IMR-90 (cell line): ENCODE measurements around the gene ANGPT4. TPM values are rescaled to one million over a fixed set of nuclear protein-coding genes. Genes with fewer than 3 reads are reported as not detected.

Experiments used
- ATAC-seq: fragments of 200-7000 bp; cut with Tn5 transposase; 2 replicates; pipeline ENCODE4 v1.9.1; 2020; ENCODE audit warnings: low read depth, mild to moderate bottlenecking, moderate library complexity
- BruUV-seq: library from RNA; stranded (reverse); fragments of 400-500 nt; replicated peaks from 2 replicates; lab custom pipeline; 2021; lab: Mats Ljungman, UMichigan
- CTCF ChIA-PET: fragments of 300-600 bp; formaldehyde crosslinking; extraction: SDS; loops from one replicate; lab custom pipeline; 2021; ENCODE audit warnings: antibody characterized with exemption; lab: Yijun Ruan, JAX
- POLR2A ChIA-PET: fragments of 300-600 bp; sonication (Branson Sonifier 250); formaldehyde crosslinking; loops from one replicate; lab custom pipeline; 2022; ENCODE audit warnings: antibody characterized with exemption; ENCODE audit not compliant: unreplicated experiment; lab: Charles Lee
- DNase-seq: peaks from one replicate; pipeline ENCODE4 v3.0.0; 2013
- H2AFZ ChIP-seq: replicated peaks from 2 replicates; pipeline ENCODE3; 2013; ENCODE audit warnings: low read length, mild to moderate bottlenecking; ENCODE audit not compliant: poor library complexity
- H2AK5ac ChIP-seq: 2 replicates; pipeline ENCODE4 v1.6.1; 2013; ENCODE audit warnings: low read depth, low read length, inconsistent platforms
- H2AK9ac ChIP-seq: replicated peaks from 2 replicates; pipeline ENCODE3; 2013; ENCODE audit warnings: mild to moderate bottlenecking, low read depth, low read length, moderate library complexity; ENCODE audit not compliant: poor library complexity
- H2BK120ac ChIP-seq: 2 replicates; pipeline ENCODE4 v1.6.1; 2013; ENCODE audit warnings: low read depth, low read length, inconsistent platforms
- H2BK15ac ChIP-seq: 3 replicates; pipeline ENCODE4 v1.6.1; 2013; ENCODE audit warnings: low read depth, low read length, inconsistent platforms
- H2BK20ac ChIP-seq: 2 replicates; pipeline ENCODE4 v1.6.1; 2013; ENCODE audit warnings: low read depth, mild to moderate bottlenecking, inconsistent platforms, low read length, moderate library complexity
- H2BK5ac ChIP-seq: 2 replicates; pipeline ENCODE4 v1.6.1; 2013; ENCODE audit warnings: mild to moderate bottlenecking, low read depth, low read length, inconsistent platforms; ENCODE audit not compliant: poor library complexity, severe bottlenecking
- H3K14ac ChIP-seq: replicated peaks from 2 replicates; pipeline ENCODE4 v1.6.1; 2013; ENCODE audit warnings: low read depth, low read length, inconsistent platforms
- H3K18ac ChIP-seq: 2 replicates; pipeline ENCODE4 v1.6.1; 2013; ENCODE audit warnings: low read depth, low read length, control low read depth
- H3K23ac ChIP-seq: 2 replicates; pipeline ENCODE4 v1.6.1; 2013; ENCODE audit warnings: low read depth, low read length, inconsistent platforms
- H3K27ac ChIP-seq: 2 replicates; pipeline ENCODE4 v1.5.1; 2013; ENCODE audit warnings: mild to moderate bottlenecking, control low read depth, low read length; ENCODE audit not compliant: insufficient read depth
- H3K27me3 ChIP-seq: 2 replicates; pipeline ENCODE4 v1.6.1; 2013; ENCODE audit warnings: low read length; ENCODE audit not compliant: control insufficient read depth, insufficient read depth
- H3K36me3 ChIP-seq: 2 replicates; pipeline ENCODE4 v1.6.1; 2013; ENCODE audit warnings: low read length, mixed read lengths; ENCODE audit not compliant: control insufficient read depth, insufficient read depth
- H3K4ac ChIP-seq: 2 replicates; pipeline ENCODE4 v1.6.1; 2013; ENCODE audit warnings: low read depth, low read length, inconsistent platforms
- H3K4me1 ChIP-seq: 2 replicates; pipeline ENCODE4 v1.6.1; 2013; ENCODE audit warnings: low read length, mixed read lengths; ENCODE audit not compliant: control insufficient read depth, insufficient read depth
- H3K4me2 ChIP-seq: 2 replicates; pipeline ENCODE4 v1.6.1; 2013; ENCODE audit warnings: low read depth, mild to moderate bottlenecking, control low read depth, low read length, moderate library complexity
- H3K4me3 ChIP-seq: 2 replicates; pipeline ENCODE4 v1.5.1; 2013; ENCODE audit warnings: low read depth, mild to moderate bottlenecking, control low read depth, low read length, moderate library complexity; ENCODE audit not compliant: insufficient read depth
- H3K56ac ChIP-seq: 2 replicates; pipeline ENCODE4 v1.6.1; 2013; ENCODE audit warnings: low read length, inconsistent platforms; ENCODE audit not compliant: insufficient read depth; ENCODE audit errors: extremely low read depth
- H3K79me1 ChIP-seq, 2 experiments: 2 replicates each; pipeline ENCODE4 v1.6.1; 2013; ENCODE audit warnings: low read length in 2 of 2, inconsistent platforms in 1 of 2, low read depth in 1 of 2
- H3K9ac ChIP-seq: 2 replicates; pipeline ENCODE4 v1.6.1; 2013; ENCODE audit warnings: low read depth, low read length, control low read depth
- H3K9me1 ChIP-seq: 2 replicates; pipeline ENCODE4 v1.6.1; 2013; ENCODE audit warnings: low read length, inconsistent platforms; ENCODE audit not compliant: insufficient read depth
- H3K9me3 ChIP-seq: 2 replicates; pipeline ENCODE4 v1.6.1; 2013; ENCODE audit warnings: low read length; ENCODE audit not compliant: control insufficient read depth, insufficient read depth
- H4K20me1 ChIP-seq: 2 replicates; pipeline ENCODE4 v1.6.1; 2013; ENCODE audit warnings: low read length, inconsistent platforms; ENCODE audit not compliant: insufficient read depth
- H4K5ac ChIP-seq: 2 replicates; pipeline ENCODE4 v1.6.1; 2013; ENCODE audit warnings: mild to moderate bottlenecking, low read depth, low read length, control low read depth
- H4K8ac ChIP-seq, 2 experiments: 2 replicates each; pipeline ENCODE4 v1.6.1; 2013; ENCODE audit warnings: low read depth in 2 of 2, low read length in 2 of 2, control low read depth in 1 of 2, inconsistent platforms in 1 of 2
- H4K91ac ChIP-seq: 2 replicates; pipeline ENCODE4 v1.6.1; 2013; ENCODE audit warnings: low read depth, low read length, inconsistent platforms; ENCODE audit not compliant: insufficient read depth
- BHLHE40 ChIP-seq: fragments of 150-350 bp; IDR thresholded peaks from 2 replicates; pipeline ENCODE4 v1.6.1; 2016; ENCODE audit warnings: mild to moderate bottlenecking, low read depth, low read length
- CEBPB ChIP-seq: IDR thresholded peaks from 2 replicates; pipeline ENCODE4 v1.6.1; 2012; ENCODE audit warnings: low read depth, low read length, improper control_type of control experiment
- CHD1 ChIP-seq: IDR thresholded peaks from 2 replicates; pipeline ENCODE4 v1.6.1; 2012; ENCODE audit warnings: low read depth, low read length, improper control_type of control experiment
- MAFK ChIP-seq: IDR thresholded peaks from 2 replicates; pipeline ENCODE4 v1.6.1; 2012; ENCODE audit warnings: low read depth, low read length, improper control_type of control experiment
- MXI1 ChIP-seq: IDR thresholded peaks from 2 replicates; pipeline ENCODE4 v1.6.1; 2012; ENCODE audit warnings: low read depth, mild to moderate bottlenecking, low read length, moderate library complexity, borderline replicate concordance
- NFE2L2 ChIP-seq: fragments of 150-350 bp; IDR thresholded peaks from 2 replicates; pipeline ENCODE4 v1.6.1; 2016; ENCODE audit warnings: low read depth, mild to moderate bottlenecking, low read length
- POLR2A ChIP-seq: IDR thresholded peaks from 2 replicates; pipeline ENCODE4 v1.6.1; 2012; ENCODE audit warnings: mild to moderate bottlenecking, low read depth, low read length
- RAD21 ChIP-seq: IDR thresholded peaks from 2 replicates; pipeline ENCODE4 v1.6.1; 2012; ENCODE audit warnings: low read length, improper control_type of control experiment
- RFX5 ChIP-seq: IDR thresholded peaks from 2 replicates; pipeline ENCODE4 v1.8.0; 2012; ENCODE audit warnings: low read depth, mild to moderate bottlenecking, low read length, moderate library complexity
- SMC3 ChIP-seq: fragments of 150-350 bp; IDR thresholded peaks from 2 replicates; pipeline ENCODE4 v1.6.1; 2016; ENCODE audit warnings: low read depth, mild to moderate bottlenecking, antibody characterized with exemption, low read length, moderate library complexity
- WGBS, 2 experiments: methylation state at CpG; one replicate each; pipeline versions ENCODE4 v1.1.5 to v1.1.7; 2013; ENCODE audit warnings: missing lambda C conversion rate in 2 of 2; ENCODE audit not compliant: insufficient read length in 1 of 2; ENCODE audit errors: extremely low coverage in 2 of 2; 5-methylcytosine and 5-hydroxymethylcytosine counted together
- dilution Hi-C: fragments of 300-500 bp; cut with HindIII; formaldehyde crosslinking; loops from one replicate; pipeline ENCODE4 v1.14.3; 2018; ENCODE audit warnings: low sequenced_read_pairs; ENCODE audit not compliant: unreplicated experiment
- in situ Hi-C: fragments of 300-500 bp; cut with MboI; formaldehyde crosslinking; loops from 3 replicates; pipeline ENCODE4 v1.14.3; 2019; ENCODE audit warnings: low sequenced_read_pairs, inconsistent platforms, mixed read lengths
- intact Hi-C: fragments of 100-400 bp; cut with micrococcal nuclease; formaldehyde crosslinking; loops from 2 replicates; pipeline ENCODE4 v1.10.0; 2022
- polyA plus RNA-seq, 3 experiments: library from polyadenylated mRNA; depleted of rRNA; stranded (reverse); fragments of >200 nt; gene quantifications; 2 replicates each; pipeline ENCODE4 v1.2.3, GENCODE V29; 2012; ENCODE audit warnings: low replicate concordance in 1 of 3
- total RNA-seq: library from RNA; depleted of rRNA; stranded (reverse); fragments of >200 nt; gene quantifications from 2 replicates; pipeline ENCODE4 v1.2.3, GENCODE V29; 2012
- TF ChIP-seq, protein P1 (sequence below): conservative IDR thresholded peaks from 2 replicates; pipeline ENCODE4 v1.5.1; 2012; ENCODE audit warnings: mild to moderate bottlenecking, low read depth, low read length, improper control_type of control experiment
- TF ChIP-seq, protein P2 (sequence below): fragments of 150-350 bp; IDR thresholded peaks from 2 replicates; pipeline ENCODE4 v1.6.1; 2016; ENCODE audit warnings: low read depth, mild to moderate bottlenecking, low read length, moderate library complexity, borderline replicate concordance

Gene ANGPT4
- total and polyA plus RNA-seq, 2 of the 4 experiments (the other 2 are of a cell fraction) = not detected

DNA sequence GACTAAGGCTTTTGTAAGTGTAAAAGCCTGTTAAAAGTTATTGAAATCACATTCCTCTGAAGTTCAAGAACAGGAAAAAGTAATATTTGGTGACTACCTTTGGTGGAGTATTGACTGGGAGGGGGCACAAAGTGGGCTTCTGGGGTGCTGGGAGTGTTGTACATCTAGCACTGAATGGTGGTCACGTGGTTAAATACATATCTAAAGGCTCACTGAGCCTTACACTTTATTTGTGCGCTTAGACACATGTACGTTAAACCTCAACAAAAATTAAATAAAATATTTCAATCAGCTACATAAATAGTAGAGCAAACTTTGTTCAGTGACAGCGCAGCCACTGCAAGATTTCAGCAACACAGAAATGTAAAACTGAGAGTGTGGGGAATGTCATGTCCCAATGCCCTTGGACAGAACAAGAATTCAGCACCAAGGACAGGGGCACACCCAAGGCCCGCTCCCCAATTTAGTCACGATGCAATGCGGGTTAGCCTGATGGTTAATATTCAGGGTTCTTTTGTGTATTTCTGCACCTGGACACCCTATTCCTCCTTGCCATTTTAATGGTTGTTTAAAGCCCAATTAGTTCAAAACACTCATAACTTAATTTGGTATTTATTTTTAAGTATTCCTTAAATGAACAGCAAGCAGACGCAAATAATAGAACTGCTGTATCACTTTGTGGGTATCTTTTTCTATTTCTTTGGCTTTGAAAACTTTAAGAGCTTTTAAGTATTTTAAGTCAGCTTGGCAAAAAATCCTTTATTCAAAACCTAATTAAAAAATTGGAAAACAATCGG, 37.4 kb downstream of the ANGPT4 start:
- DNase-seq (peak; percentile 20), ATAC-seq (peak; percentile 60)
- no peak overlapping the region for H3K4ac ChIP-seq
- H4K91ac ChIP-seq = no peak overlapping the region
- H4K20me1 ChIP-seq = no peaks in the 10 kb centered on the region
- in situ Hi-C loops (no loop called here), intact Hi-C loops (no loop called here), dilution Hi-C loops (no loop called here)
- H2BK20ac ChIP-seq = no peak overlapping the region
- 0 out of 2 replicates have a peak, but pooled peaks cover 2% of the 10 kb centered on the region for H3K9me1 ChIP-seq
- H2AK5ac ChIP-seq = no peak overlapping the region
- H3K18ac ChIP-seq = no peak overlapping the region
- H3K9ac ChIP-seq = no peak overlapping the region
- no peak overlapping the region for H4K5ac ChIP-seq
- H3K56ac ChIP-seq = no peak overlapping the region
- H2AK9ac ChIP-seq = no peak overlapping the region
- WGBS, 2 experiments = no CpG with 5 or more reads among the region's 9 CpGs
- TF ChIP-seq POLR2A (no peak), CEBPB (no peak), RFX5 (no peak), RAD21 (no peak), SMC3 (no peak), MAFK (no peak), BHLHE40 (no peak), NFE2L2 (no peak), CHD1 (no peak), MXI1 (no peak)
- TF ChIP-seq, protein P1, sequence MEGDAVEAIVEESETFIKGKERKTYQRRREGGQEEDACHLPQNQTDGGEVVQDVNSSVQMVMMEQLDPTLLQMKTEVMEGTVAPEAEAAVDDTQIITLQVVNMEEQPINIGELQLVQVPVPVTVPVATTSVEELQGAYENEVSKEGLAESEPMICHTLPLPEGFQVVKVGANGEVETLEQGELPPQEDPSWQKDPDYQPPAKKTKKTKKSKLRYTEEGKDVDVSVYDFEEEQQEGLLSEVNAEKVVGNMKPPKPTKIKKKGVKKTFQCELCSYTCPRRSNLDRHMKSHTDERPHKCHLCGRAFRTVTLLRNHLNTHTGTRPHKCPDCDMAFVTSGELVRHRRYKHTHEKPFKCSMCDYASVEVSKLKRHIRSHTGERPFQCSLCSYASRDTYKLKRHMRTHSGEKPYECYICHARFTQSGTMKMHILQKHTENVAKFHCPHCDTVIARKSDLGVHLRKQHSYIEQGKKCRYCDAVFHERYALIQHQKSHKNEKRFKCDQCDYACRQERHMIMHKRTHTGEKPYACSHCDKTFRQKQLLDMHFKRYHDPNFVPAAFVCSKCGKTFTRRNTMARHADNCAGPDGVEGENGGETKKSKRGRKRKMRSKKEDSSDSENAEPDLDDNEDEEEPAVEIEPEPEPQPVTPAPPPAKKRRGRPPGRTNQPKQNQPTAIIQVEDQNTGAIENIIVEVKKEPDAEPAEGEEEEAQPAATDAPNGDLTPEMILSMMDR = no peak
- TF ChIP-seq, protein P2, sequence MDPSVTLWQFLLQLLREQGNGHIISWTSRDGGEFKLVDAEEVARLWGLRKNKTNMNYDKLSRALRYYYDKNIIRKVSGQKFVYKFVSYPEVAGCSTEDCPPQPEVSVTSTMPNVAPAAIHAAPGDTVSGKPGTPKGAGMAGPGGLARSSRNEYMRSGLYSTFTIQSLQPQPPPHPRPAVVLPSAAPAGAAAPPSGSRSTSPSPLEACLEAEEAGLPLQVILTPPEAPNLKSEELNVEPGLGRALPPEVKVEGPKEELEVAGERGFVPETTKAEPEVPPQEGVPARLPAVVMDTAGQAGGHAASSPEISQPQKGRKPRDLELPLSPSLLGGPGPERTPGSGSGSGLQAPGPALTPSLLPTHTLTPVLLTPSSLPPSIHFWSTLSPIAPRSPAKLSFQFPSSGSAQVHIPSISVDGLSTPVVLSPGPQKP = no peak
- no peaks in the 10 kb centered on the region for H3K9me3 ChIP-seq
- H3K4me2 ChIP-seq = no peak overlapping the region
- H4K8ac ChIP-seq = no peak overlapping the region
- ChIA-PET POLR2A (no interaction called here), CTCF (interaction anchor here (1.3 kb wide), 1 partner anchor 60 kb away, joined by 6 read pairs; no protein-coding TSS in a partner anchor)
- BruUV-seq = no TSS peak
- no peak overlapping the region for H2BK120ac ChIP-seq
- no peaks in the 10 kb centered on the region for H3K36me3 ChIP-seq
- no peak overlapping the region for H3K23ac ChIP-seq
- no peak overlapping the region for H2BK5ac ChIP-seq
- H2BK15ac ChIP-seq = no peak overlapping the region
- H3K4me1 ChIP-seq = no peaks in the 10 kb centered on the region
- H2AFZ ChIP-seq = no peak overlapping the region
- H3K27ac ChIP-seq = no peak overlapping the region
- no peak overlapping the region for H3K4me3 ChIP-seq
- no peaks in the 10 kb centered on the region for H3K27me3 ChIP-seq
- H3K14ac ChIP-seq = no peak overlapping the region
- no peaks in the 10 kb centered on the region for H3K79me1 ChIP-seq
